Fibroblast of villous mesenchyme (primary cell): ENCODE measurements around the gene CZIB. TPM values are rescaled to one million over a fixed set of nuclear protein-coding genes. Genes with fewer than 3 reads are reported as not detected.

ENCODE experiments used
- DNase-seq: peaks from one replicate; pipeline ENCODE4 v3.0.0-alpha.2; 2010; ENCODE audit warnings: low read depth
- H3K4me3 ChIP-seq: 2 replicates; pipeline ENCODE4 v1.5.1; 2011; ENCODE audit warnings: low read depth, mild to moderate bottlenecking, low read length
- total RNA-seq: library from RNA; depleted of rRNA; stranded (reverse); fragments of >200 nt; gene quantifications from 2 replicates; pipeline ENCODE4 v1.2.3, GENCODE V29; 2012
- TF ChIP-seq, protein P1 (sequence below): IDR thresholded peaks from 2 replicates; pipeline ENCODE4 v1.5.1; 2012; ENCODE audit warnings: low read depth, mild to moderate bottlenecking, low read length; ENCODE audit not compliant: insufficient read depth

Gene CZIB
- 39.7 and 41.6 TPM in 2 replicates for total RNA-seq

DNA sequence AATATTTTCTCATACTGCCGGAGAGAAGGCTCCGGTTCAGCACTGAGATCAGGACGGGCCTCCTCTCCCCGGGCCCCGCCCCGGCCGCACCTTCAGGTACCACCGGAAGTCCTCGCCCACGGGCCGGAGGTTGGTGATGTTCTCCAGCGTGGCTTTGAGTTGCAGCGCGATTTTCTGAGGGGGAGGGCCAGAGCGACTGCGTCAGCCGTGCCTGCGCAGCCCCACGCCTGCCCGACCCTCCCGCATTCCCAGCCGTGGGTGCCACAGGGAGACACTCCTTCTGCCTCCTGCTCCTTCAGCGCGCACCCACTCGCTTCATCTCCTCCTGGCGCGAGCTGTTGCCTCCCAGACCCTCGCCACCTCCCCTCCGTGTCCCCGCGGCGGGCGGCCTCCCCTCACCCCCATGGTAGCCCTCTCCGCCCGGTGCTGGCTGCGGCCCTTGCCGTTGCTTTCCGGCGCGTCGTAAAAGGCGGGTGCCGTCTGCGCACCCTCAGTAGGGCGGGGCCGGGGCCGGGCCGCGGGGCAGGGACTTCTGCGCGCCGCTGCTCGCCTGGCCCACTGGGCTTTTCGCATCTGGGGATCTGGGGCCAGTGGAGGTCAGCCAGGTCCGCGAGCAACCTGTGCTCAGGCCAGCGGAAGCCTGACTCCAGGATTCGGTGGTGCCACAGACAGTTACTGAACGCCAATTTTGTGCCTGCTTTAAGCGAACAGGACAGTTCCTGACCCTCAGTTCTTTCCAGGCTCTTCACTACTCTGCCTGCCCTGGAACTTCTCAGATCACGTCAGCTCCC is at the start of gene CZIB:
Gene CZIB, minus strand, starts transcription at position 464 of the 791 bp plus-strand sequence. Its CDS starts 59 bp downstream, at position 405.
- TF ChIP-seq, protein P1, sequence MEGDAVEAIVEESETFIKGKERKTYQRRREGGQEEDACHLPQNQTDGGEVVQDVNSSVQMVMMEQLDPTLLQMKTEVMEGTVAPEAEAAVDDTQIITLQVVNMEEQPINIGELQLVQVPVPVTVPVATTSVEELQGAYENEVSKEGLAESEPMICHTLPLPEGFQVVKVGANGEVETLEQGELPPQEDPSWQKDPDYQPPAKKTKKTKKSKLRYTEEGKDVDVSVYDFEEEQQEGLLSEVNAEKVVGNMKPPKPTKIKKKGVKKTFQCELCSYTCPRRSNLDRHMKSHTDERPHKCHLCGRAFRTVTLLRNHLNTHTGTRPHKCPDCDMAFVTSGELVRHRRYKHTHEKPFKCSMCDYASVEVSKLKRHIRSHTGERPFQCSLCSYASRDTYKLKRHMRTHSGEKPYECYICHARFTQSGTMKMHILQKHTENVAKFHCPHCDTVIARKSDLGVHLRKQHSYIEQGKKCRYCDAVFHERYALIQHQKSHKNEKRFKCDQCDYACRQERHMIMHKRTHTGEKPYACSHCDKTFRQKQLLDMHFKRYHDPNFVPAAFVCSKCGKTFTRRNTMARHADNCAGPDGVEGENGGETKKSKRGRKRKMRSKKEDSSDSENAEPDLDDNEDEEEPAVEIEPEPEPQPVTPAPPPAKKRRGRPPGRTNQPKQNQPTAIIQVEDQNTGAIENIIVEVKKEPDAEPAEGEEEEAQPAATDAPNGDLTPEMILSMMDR, result no peak
- peak within 1 kb of the TSS; percentile 92 for H3K4me3 ChIP-seq
- DNase-seq, result peak; percentile 90

DNA sequence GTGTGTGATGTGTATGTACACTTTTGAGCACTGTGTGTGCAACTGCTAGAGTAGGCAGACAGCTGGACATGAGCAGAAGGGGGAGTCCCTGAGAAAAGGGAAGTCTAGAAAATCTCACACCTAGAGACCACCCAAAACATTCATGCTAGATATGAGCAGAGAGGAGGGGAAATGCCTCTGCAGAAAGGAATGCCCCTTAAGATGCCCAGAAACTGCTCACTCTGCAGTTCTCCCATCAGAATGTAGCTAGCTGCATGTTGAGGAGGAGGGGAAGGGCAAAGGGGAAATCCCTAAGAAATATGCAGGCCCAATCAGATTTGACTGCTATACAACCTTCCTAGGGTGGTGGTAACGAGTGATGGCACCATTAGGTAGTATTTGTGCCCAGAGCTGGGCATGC is 49.7 kb upstream of the CZIB start:
- no peak for DNase-seq
- TF ChIP-seq, protein P1, result no peak
- no peak overlapping the region for H3K4me3 ChIP-seq

DNA sequence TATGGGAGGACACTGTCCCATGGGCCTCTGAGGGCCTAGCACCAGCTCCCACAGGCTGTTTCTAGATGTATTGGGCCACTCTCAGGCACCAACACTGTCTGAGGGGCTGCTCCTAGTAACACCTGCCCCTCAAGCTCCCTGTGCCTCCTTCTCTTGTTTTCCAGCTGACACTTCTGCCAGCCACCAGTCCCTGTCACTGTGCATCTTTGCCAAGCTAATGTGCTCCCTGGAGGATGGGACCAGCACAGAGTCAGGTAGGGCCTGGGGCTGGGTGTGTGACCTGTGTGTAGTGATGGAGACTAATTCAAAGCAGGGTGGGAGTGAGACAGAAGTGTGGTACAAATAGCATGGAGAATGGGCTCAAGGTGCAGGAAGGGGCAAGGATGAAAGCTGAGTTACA is 47.3 kb upstream of the CZIB start:
- no peak overlapping the region for H3K4me3 ChIP-seq
- TF ChIP-seq, protein P1, result no peak
- no peak for DNase-seq

DNA sequence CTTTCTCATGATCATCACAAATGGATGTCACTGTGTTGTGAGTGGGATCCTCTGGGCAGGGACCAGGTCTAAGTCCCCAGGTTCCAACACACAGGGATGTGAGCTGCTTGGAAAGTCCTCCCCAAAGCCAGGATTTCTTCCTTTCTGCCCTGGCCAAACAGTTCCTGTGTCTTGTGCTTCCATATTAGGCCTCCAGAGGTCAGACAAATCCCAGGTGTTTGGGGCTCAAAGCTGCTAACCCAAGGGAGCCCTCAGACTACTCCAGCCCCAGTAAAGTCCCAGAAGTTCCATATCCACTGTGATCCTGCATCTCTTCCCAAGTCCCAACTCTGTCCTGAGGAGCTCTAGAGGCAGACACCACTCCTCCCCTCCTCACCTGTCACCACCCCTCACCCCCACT is 45.6 kb upstream of the CZIB start:
- TF ChIP-seq, protein P1, result no peak
- H3K4me3 ChIP-seq, result no peak overlapping the region
- DNase-seq, result peak; percentile 3

DNA sequence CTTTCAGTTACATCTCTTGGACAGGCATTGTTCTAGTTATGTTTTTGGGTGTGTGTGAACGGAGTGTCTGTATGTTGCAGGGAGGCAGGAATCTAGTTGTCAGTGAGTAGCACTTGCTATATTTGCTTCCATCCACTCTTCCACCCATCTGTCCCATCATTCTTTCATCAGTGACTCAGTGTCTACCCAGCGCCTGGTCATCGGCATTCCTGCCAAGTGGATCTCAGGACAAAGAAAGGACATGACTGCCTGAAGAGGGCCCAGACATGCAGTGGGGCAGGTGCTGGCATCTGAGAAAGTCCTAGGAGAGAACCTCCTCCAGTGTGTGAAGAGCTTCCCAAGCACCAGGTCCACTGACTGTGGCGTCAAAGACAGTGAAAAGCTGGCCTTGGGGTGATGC is 45.1 kb upstream of the CZIB start:
- TF ChIP-seq, protein P1, result no peak
- DNase-seq, result no peak
- no peak overlapping the region for H3K4me3 ChIP-seq

DNA sequence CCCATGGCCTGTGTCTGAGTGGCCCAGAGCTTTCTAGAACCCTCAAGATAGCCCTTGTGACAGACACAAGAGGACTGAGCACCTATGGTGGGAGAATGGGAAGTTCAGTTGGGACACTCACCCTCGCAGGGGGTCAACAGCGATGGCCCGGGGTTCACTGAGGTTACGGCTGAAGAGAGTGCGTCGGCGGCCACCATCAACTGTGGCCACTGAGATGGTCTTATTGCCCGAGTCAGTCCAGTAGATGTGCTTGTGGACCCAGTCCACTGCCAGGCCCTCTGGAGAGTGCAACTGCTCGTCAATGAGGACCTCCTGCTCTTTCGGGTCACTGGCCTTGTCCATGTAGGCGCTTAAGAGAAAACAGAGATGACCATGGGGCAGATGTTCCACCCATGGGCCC is 43.6 kb upstream of the CZIB start:
- no peak overlapping the region for H3K4me3 ChIP-seq
- TF ChIP-seq, protein P1, result no peak
- no peak for DNase-seq
